Effector memory CD8-positive, alpha-beta T cell (primary cell): ENCODE results near the gene C6orf141.
"Not testable (repeated sequence)": the region's sequence is repeated elsewhere in the genome, so short reads cannot be mapped to it uniquely, and the experiment has no call there.

Experiments used
- ATAC-seq: fragments of 150-1000 bp; cut with Tn5 transposase; replicated peaks from 2 replicates; pipeline ENCODE4 v1.10.0; 2021; ENCODE audit warnings: mild to moderate bottlenecking, moderate library complexity
- DNase-seq, 3 experiments: peaks; one replicate each; pipeline ENCODE4 v3.0.0; 2021
- H3K27ac Mint-ChIP-seq, 2 donors: one replicate each; pipeline ENCODE4 v1.8.0; 2022; ENCODE audit warnings: mild to moderate bottlenecking in 2 of 2, mixed read lengths in 2 of 2, moderate library complexity in 2 of 2
- H3K27me3 Mint-ChIP-seq, 2 donors: one replicate each; pipeline ENCODE4 v1.8.0; 2022; ENCODE audit warnings: mixed read lengths in 2 of 2
- H3K36me3 Mint-ChIP-seq: one replicate; pipeline ENCODE4 v1.8.0; 2022; ENCODE audit warnings: mild to moderate bottlenecking, moderate library complexity, mixed read lengths; ENCODE audit not compliant: insufficient read depth
- H3K4me1 Mint-ChIP-seq, 2 donors: one replicate each; pipeline ENCODE4 v1.8.0; 2022; ENCODE audit warnings: low read depth in 2 of 2, mixed read lengths in 2 of 2
- H3K4me3 Mint-ChIP-seq, 2 donors: one replicate each; pipeline ENCODE4 v1.8.0; 2022; ENCODE audit warnings: mild to moderate bottlenecking in 2 of 2, mixed read lengths in 2 of 2, moderate library complexity in 2 of 2
- H3K9me3 Mint-ChIP-seq, 2 donors: one replicate each; pipeline ENCODE4 v1.8.0; 2022; ENCODE audit warnings: mixed read lengths in 2 of 2

The C6orf141 gene

DNA sequence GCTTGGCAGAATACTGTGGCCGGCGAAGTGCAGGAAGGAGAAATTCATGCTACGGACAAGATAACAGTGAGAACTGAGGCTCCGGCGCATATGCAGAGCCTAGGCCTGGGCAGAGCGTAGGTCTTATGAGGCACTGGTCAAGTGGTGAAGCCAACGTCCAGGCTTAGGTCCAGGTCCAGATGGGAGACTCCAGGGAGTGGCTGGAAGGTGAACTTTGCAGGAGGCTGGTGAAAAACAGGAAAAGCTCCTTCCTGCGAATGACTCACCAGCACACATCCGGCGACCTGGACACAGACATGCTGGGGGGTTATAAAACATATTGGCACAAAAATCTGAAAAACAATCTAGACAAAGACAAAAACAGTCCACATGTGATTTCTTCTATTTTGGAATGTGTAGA, 15.4 kb downstream of the C6orf141 start:
- no peaks in the 10 kb centered on the region for H3K36me3 Mint-ChIP-seq

DNA sequence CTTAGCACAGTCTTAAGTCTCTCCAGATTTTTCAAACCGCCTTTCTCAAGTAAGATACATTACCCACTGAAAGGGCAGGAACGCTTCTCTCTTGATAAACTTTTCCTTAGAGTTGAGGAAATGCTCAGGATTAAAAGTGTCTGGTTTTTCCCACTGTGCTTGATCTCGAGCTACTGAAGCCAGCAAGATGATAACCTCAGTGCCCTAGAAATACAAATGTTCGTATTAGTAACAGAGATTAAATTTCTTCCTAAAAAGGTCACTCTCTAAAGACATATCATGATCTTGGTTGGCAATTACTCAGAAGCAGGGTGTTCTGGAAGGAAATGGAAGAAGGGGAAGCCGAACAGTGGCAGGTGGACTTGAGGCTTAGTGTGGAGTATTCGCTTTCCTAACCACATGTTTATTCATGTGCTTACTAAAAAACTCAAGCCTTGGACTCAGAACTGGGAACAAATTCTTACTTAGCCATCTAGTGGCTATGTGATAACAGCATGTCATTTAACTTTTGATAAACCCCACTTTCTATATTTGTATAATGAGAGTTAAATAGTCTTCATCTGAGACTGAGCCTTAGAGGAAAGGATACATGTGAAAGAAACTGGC, 20.1 kb downstream of the C6orf141 start:
- Mint-ChIP-seq H3K4me1 (no peaks in the 10 kb centered on the region), H3K27me3 (peaks cover 0 to 5% of the 10 kb centered on the region in 2 donors), H3K36me3 (no peaks in the 10 kb centered on the region), H3K4me3 (no peak overlapping the region), H3K9me3 (peaks cover 0 to 1% of the 10 kb centered on the region in 2 donors), H3K27ac (no peak overlapping the region)
- ATAC-seq, result no peak
- DNase-seq, result no peak

More for the DNA sequence above, 15.4 kb downstream of the C6orf141 start:
- Mint-ChIP-seq H3K4me1 (no peaks in the 10 kb centered on the region), H3K9me3 (peaks cover 0 to 1% of the 10 kb centered on the region in 2 donors), H3K27ac (no peak overlapping the region), H3K27me3 (peaks cover 0 to 6% of the 10 kb centered on the region in 2 donors), H3K4me3 (no peak overlapping the region)
- DNase-seq, result no peak
- no peak for ATAC-seq

DNA sequence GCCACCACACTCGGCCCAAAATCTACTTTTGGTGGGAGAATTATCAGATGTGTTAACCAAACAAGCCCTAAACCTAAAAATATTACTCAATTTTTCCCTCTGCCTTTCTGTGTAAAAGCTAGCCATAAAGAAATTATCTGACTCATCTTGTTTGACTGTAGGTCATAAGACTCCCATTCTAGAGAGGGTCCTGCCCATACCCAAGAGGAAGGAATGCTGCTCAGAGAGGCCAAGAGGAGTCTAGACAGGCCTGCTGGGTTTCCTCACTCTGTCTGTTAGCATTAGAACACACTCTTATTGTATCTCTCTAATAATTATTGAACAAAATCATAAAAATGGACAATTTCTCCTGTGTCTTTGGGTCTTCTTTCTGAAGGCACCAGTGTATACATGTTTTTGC, 26.1 kb downstream of the C6orf141 start:
- H3K27ac Mint-ChIP-seq, result no peak overlapping the region
- DNase-seq, result no peak
- ATAC-seq, result no peak
- H3K9me3 Mint-ChIP-seq, result peaks cover 0 to 3% of the 10 kb centered on the region in 2 donors
- H3K27me3 Mint-ChIP-seq, result no peaks in the 10 kb centered on the region
- H3K4me3 Mint-ChIP-seq, result no peak overlapping the region
- no peaks in the 10 kb centered on the region for H3K4me1 Mint-ChIP-seq
- H3K36me3 Mint-ChIP-seq, result no peaks in the 10 kb centered on the region

DNA sequence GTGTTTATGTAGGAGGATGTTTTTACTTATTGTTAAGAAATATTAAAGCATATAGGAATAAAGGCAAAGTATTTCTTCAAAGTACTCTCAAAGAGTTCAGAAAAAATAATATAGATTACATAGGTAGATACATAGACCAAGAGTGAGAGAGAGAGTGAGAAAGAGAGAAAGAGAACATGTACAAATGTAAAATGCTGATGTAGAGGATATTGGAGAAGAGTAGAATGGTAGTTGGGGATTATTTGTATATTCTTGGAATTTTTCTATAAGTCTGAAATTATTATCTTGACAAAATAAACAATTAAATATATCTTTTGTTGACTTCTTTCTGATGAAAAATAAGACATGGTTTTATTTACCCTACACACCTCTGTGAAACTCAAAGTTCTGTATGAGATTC, 29.2 kb downstream of the C6orf141 start:
- no peak overlapping the region for H3K27ac Mint-ChIP-seq
- H3K4me1 Mint-ChIP-seq, result no peaks in the 10 kb centered on the region
- ATAC-seq, result no peak
- no peak overlapping the region for H3K4me3 Mint-ChIP-seq
- H3K36me3 Mint-ChIP-seq, result no peaks in the 10 kb centered on the region
- no peak for DNase-seq
- no peaks in the 10 kb centered on the region for H3K27me3 Mint-ChIP-seq
- H3K9me3 Mint-ChIP-seq, result peaks cover 0 to 3% of the 10 kb centered on the region in 2 donors

DNA sequence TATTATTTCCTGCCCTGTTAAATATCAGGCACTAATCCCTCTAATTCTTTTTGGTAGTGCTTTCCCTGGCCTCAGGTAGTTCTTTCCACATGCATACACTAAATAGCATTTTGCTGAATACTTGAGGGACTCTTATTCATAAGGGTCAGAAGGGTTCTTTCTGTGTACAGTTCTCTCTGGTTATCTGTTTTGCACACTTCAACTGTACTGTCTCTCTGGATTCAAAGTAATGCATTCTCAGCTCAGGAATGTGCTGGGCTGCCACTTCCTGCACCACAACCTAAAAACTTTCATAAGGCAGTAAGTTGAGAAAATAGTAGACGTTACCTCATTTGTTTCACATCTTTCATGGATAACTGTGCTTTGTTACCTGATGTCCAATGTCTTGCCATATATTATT, 32.1 kb downstream of the C6orf141 start:
- Mint-ChIP-seq H3K9me3 (peaks cover 0 to 3% of the 10 kb centered on the region in 2 donors), H3K4me3 (no peak overlapping the region), H3K27ac (no peak overlapping the region), H3K27me3 (no peaks in the 10 kb centered on the region), H3K36me3 (no peaks in the 10 kb centered on the region), H3K4me1 (no peaks in the 10 kb centered on the region)
- ATAC-seq (no peak), DNase-seq (no peak)

DNA sequence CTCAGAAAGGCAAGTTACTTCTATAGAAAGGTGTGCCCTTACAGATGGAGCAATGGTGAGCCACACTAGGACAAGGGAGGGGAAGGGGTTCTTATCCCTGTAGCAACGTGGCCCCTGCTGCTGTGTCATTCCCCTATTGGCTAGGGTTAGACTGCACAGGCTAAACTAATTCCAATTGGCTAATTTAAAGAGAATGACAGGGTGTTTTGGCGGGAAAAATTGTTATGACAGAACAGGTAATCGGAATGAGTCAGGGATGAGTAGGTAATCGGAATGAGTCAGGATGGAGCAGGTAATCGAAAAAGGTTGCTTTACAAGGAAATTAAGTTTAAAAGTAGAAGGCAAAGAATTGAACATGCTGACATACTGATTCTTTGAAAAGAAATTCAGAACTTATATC, 36.8 kb downstream of the C6orf141 start:
- H3K27ac Mint-ChIP-seq, H3K4me3 Mint-ChIP-seq, H3K4me1 Mint-ChIP-seq, H3K27me3 Mint-ChIP-seq, H3K9me3 Mint-ChIP-seq, H3K36me3 Mint-ChIP-seq, DNase-seq, ATAC-seq: not testable (repeated sequence)
